ENCODE data around the gene GLI3.

GLI3 gene

GRCh38 chr7:41994036-41994745, 242.8 kb downstream of the GLI3 start:
- no peaks in the 10 kb centered on the region for H3K36me3 ChIP-seq (ENCODE audit: control insufficient read depth, insufficient read depth, low read length)
- no peaks in the 10 kb centered on the region for H3K4me1 ChIP-seq (ENCODE audit: control insufficient read depth, insufficient read depth, low read length, poor library complexity, severe bottlenecking)
- no peak overlapping the region for H3K4me3 ChIP-seq (ENCODE audit: insufficient read depth, low read depth, low read length, poor library complexity, severe bottlenecking)
- H3K27ac ChIP-seq (ENCODE audit: insufficient read depth, low read length, poor library complexity, severe bottlenecking): no peak overlapping the region
- H3K9me3 ChIP-seq (ENCODE audit: control insufficient read depth, low read length): no peaks in the 10 kb centered on the region
- H3K27me3 ChIP-seq (replicated peaks; ENCODE audit: control insufficient read depth, insufficient read depth, low read length, poor library complexity, severe bottlenecking): no peaks in the 10 kb centered on the region
- DNase-seq: no peak

DNA sequence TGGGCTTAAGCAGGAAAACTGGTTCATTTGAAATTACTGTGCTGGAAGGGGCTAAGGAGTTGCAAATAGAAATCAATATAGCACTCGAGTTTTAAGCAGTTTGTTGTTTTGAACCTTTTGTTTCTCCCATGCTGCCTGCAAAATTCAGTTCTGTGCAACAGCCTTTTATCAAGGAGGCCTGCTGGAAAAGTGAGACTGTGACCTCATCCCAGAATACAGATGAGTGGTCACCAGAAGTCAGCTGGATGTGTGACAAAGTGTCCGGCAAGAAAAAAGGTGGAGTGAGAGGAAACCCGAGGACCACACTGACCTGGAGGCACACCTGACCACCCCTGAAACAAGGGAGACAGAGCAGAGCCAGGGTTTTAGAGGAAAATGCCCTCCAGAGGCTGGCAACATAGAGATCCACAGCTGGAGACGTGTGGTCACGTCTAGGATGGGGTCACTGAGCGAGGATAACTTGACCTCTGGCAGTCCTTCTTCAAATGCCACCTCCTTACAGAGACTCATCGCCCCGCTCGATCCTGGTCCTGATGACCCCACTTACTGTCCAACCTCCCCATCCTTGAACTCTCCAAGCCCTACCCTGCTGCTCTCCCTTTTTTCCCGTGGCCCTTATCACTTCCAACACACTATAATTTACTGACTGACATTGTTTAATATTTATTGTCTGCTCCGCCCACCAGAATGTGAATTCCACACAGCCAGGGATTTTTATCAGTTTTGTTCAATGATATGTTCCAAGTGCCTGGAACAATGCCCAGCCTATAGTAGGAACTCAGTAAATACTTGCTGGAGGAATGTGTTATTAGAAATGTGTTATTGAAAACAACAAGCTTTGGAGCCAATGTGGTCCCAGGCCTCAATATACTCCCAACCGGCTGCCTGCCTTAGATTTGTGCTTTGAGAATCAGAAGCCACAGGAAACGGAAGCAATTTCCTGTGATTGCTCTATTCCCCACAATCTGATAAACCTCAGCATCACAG, 243.8 kb downstream of the GLI3 start:
- DNase-seq: no peak
- H3K27ac ChIP-seq (ENCODE audit: insufficient read depth, low read length, poor library complexity, severe bottlenecking): no peak overlapping the region
- no peaks in the 10 kb centered on the region for H3K9me3 ChIP-seq (ENCODE audit: control insufficient read depth, low read length)

DNA sequence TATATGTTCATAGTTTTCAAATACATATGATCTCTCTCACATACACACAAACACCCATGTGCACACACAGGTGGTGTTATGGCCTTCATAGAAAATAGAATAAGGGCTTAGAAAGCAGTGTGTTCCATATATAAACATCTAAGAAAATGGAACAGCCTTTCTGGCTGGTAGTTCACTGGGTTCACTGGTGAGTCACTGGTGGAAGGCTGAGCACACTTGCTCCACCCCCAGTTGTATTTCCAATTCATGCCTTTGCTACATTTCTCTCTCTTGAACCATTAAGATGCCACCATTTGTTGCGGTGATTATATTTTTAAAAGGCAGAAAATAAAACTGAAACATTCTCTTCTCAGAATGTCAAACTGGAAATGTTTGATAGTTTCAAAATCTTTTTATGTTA, 252.1 kb downstream of the GLI3 start:
- H3K27me3 ChIP-seq (replicated peaks; ENCODE audit: control insufficient read depth, insufficient read depth, low read length, poor library complexity, severe bottlenecking): no peaks in the 10 kb centered on the region
- no peak for DNase-seq
- no peak overlapping the region for H3K27ac ChIP-seq (ENCODE audit: insufficient read depth, low read length, poor library complexity, severe bottlenecking)

More for the DNA sequence above, 243.8 kb downstream of the GLI3 start:
- H3K4me3 ChIP-seq (ENCODE audit: insufficient read depth, low read depth, low read length, poor library complexity, severe bottlenecking): no peak overlapping the region
- H3K4me1 ChIP-seq (ENCODE audit: control insufficient read depth, insufficient read depth, low read length, poor library complexity, severe bottlenecking): no peaks in the 10 kb centered on the region
- no peaks in the 10 kb centered on the region for H3K36me3 ChIP-seq (ENCODE audit: control insufficient read depth, insufficient read depth, low read length)
- H3K27me3 ChIP-seq (replicated peaks; ENCODE audit: control insufficient read depth, insufficient read depth, low read length, poor library complexity, severe bottlenecking): no peaks in the 10 kb centered on the region

GRCh38 chr7:41981046-41982040, 255.7 kb downstream of the GLI3 start:
- Histone ChIP-seq H3K4me1 (ENCODE audit: control insufficient read depth, insufficient read depth, low read length, poor library complexity, severe bottlenecking) (no peaks in the 10 kb centered on the region), H3K9me3 (ENCODE audit: control insufficient read depth, low read length) (no peaks in the 10 kb centered on the region), H3K27ac (ENCODE audit: insufficient read depth, low read length, poor library complexity, severe bottlenecking) (no peak overlapping the region), H3K4me3 (ENCODE audit: insufficient read depth, low read depth, low read length, poor library complexity, severe bottlenecking) (no peak overlapping the region), H3K27me3 (replicated peaks; ENCODE audit: control insufficient read depth, insufficient read depth, low read length, poor library complexity, severe bottlenecking) (no peaks in the 10 kb centered on the region), H3K36me3 (ENCODE audit: control insufficient read depth, insufficient read depth, low read length) (no peaks in the 10 kb centered on the region)
- DNase-seq: no peak

More for the DNA sequence above, 252.1 kb downstream of the GLI3 start:
- no peaks in the 10 kb centered on the region for H3K4me1 ChIP-seq (ENCODE audit: control insufficient read depth, insufficient read depth, low read length, poor library complexity, severe bottlenecking)
- H3K36me3 ChIP-seq (ENCODE audit: control insufficient read depth, insufficient read depth, low read length): no peaks in the 10 kb centered on the region
- H3K4me3 ChIP-seq (ENCODE audit: insufficient read depth, low read depth, low read length, poor library complexity, severe bottlenecking): no peak overlapping the region
- no peaks in the 10 kb centered on the region for H3K9me3 ChIP-seq (ENCODE audit: control insufficient read depth, low read length)

- Histone ChIP-seq H3K27me3 (replicated peaks; ENCODE audit: control insufficient read depth, insufficient read depth, low read length, poor library complexity, severe bottlenecking) (no peaks in the 10 kb centered on the region), H3K27ac (ENCODE audit: insufficient read depth, low read length, poor library complexity, severe bottlenecking) (no peak overlapping the region), H3K36me3 (ENCODE audit: control insufficient read depth, insufficient read depth, low read length) (no peaks in the 10 kb centered on the region), H3K4me1 (ENCODE audit: control insufficient read depth, insufficient read depth, low read length, poor library complexity, severe bottlenecking) (no peaks in the 10 kb centered on the region), H3K4me3 (ENCODE audit: insufficient read depth, low read depth, low read length, poor library complexity, severe bottlenecking) (no peak overlapping the region), H3K9me3 (ENCODE audit: control insufficient read depth, low read length) (no peaks in the 10 kb centered on the region)
- DNase-seq: no peak
Observed at GRCh38 chr7:41979834-41980307, 257.1 kb downstream of the GLI3 start.

GRCh38 chr7:41978858-41979257, 258.2 kb downstream of the GLI3 start:
- Histone ChIP-seq H3K27ac (ENCODE audit: insufficient read depth, low read length, poor library complexity, severe bottlenecking) (no peak overlapping the region), H3K27me3 (replicated peaks; ENCODE audit: control insufficient read depth, insufficient read depth, low read length, poor library complexity, severe bottlenecking) (no peaks in the 10 kb centered on the region), H3K4me3 (ENCODE audit: insufficient read depth, low read depth, low read length, poor library complexity, severe bottlenecking) (no peak overlapping the region), H3K36me3 (ENCODE audit: control insufficient read depth, insufficient read depth, low read length) (no peaks in the 10 kb centered on the region), H3K9me3 (ENCODE audit: control insufficient read depth, low read length) (no peaks in the 10 kb centered on the region), H3K4me1 (ENCODE audit: control insufficient read depth, insufficient read depth, low read length, poor library complexity, severe bottlenecking) (no peaks in the 10 kb centered on the region)
- DNase-seq: no peak

DNA sequence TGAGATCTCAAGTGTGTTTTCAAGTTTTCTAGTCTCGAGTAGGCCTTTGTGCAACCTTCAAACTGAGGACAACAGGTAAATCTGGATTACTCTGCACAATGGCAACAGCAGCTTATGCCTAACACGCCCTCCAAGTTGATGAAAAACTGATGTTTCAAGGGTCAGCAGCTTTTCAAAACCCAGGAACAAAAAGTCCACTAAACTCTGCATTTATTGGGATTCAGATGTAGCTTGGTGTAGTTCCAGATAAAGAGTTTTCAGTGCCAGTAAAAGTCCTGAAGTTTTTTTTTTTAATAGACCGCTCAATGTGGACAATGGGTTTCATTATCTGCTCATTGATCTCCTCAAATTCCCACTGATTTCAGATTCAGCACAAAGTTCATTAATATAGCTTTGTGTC, 259.3 kb downstream of the GLI3 start:
- Histone ChIP-seq H3K4me1 (ENCODE audit: control insufficient read depth, insufficient read depth, low read length, poor library complexity, severe bottlenecking) (no peaks in the 10 kb centered on the region), H3K27ac (ENCODE audit: insufficient read depth, low read length, poor library complexity, severe bottlenecking) (no peak overlapping the region), H3K27me3 (replicated peaks; ENCODE audit: control insufficient read depth, insufficient read depth, low read length, poor library complexity, severe bottlenecking) (no peaks in the 10 kb centered on the region), H3K9me3 (ENCODE audit: control insufficient read depth, low read length) (no peaks in the 10 kb centered on the region), H3K36me3 (ENCODE audit: control insufficient read depth, insufficient read depth, low read length) (no peaks in the 10 kb centered on the region), H3K4me3 (ENCODE audit: insufficient read depth, low read depth, low read length, poor library complexity, severe bottlenecking) (no peak overlapping the region)
- no peak for DNase-seq

DNA sequence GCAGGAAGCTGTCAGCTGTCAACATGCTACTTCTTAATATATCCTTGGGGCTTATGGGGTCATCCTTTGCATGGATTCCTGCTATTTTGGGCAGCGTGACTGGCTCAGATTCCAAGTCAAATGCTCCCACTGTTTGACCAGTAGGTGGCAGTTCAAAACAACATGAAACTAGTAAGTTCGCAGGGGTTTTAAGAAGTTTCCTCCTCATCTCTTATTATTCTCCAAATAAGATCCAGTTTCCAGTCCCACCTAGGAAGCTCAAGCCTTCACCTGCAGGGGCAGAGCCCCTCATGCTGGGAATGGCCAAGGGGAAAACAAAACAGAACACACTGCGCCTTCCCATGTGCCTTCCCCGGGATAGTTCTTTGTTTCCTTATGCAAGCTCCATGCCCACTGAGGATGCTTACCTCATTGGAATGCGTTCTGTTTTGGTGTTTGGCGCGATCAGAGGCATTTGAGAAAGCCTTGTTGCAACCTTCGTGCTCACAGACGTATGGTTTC, 259.8 kb downstream of the GLI3 start:
- no peak for DNase-seq
- Histone ChIP-seq H3K27ac (ENCODE audit: insufficient read depth, low read length, poor library complexity, severe bottlenecking) (no peak overlapping the region), H3K4me1 (ENCODE audit: control insufficient read depth, insufficient read depth, low read length, poor library complexity, severe bottlenecking) (no peaks in the 10 kb centered on the region)

GRCh38 chr7:41976411-41976810, 260.6 kb downstream of the GLI3 start:
- Histone ChIP-seq H3K27me3 (replicated peaks; ENCODE audit: control insufficient read depth, insufficient read depth, low read length, poor library complexity, severe bottlenecking) (no peaks in the 10 kb centered on the region), H3K9me3 (ENCODE audit: control insufficient read depth, low read length) (no peaks in the 10 kb centered on the region), H3K4me3 (ENCODE audit: insufficient read depth, low read depth, low read length, poor library complexity, severe bottlenecking) (no peak overlapping the region), H3K36me3 (ENCODE audit: control insufficient read depth, insufficient read depth, low read length) (no peaks in the 10 kb centered on the region), H3K4me1 (ENCODE audit: control insufficient read depth, insufficient read depth, low read length, poor library complexity, severe bottlenecking) (no peaks in the 10 kb centered on the region), H3K27ac (ENCODE audit: insufficient read depth, low read length, poor library complexity, severe bottlenecking) (no peak overlapping the region)
- DNase-seq: no peak

More for the DNA sequence above, 259.8 kb downstream of the GLI3 start:
- Histone ChIP-seq H3K27me3 (replicated peaks; ENCODE audit: control insufficient read depth, insufficient read depth, low read length, poor library complexity, severe bottlenecking) (no peaks in the 10 kb centered on the region), H3K36me3 (ENCODE audit: control insufficient read depth, insufficient read depth, low read length) (no peaks in the 10 kb centered on the region), H3K9me3 (ENCODE audit: control insufficient read depth, low read length) (no peaks in the 10 kb centered on the region), H3K4me3 (ENCODE audit: insufficient read depth, low read depth, low read length, poor library complexity, severe bottlenecking) (no peak overlapping the region)
